K562 (cell line): ENCODE measurements around the gene GABRR1. TPM values are rescaled to one million over a fixed set of nuclear protein-coding genes. Genes with fewer than 3 reads are reported as not detected.

Experiments used
- ATAC-seq: fragments of 200-7000 bp; cut with Tn5 transposase; 3 replicates; pipeline ENCODE4 v1.9.1; 2020; ENCODE audit warnings: moderate library complexity
- BruUV-seq: library from RNA; stranded (reverse); fragments of 400-500 nt; replicated peaks from 2 replicates; lab custom pipeline; 2021; lab: Mats Ljungman, UMichigan
- CTCF ChIA-PET: fragments of 300-600 bp; formaldehyde crosslinking; extraction: SDS; loops from one replicate; lab custom pipeline; 2021; ENCODE audit warnings: low intra/inter-chr PET ratio; lab: Yijun Ruan, JAX
- POLR2A ChIA-PET: fragments of 300-600, 350-650 bp; sonication (Branson Sonifier 250); formaldehyde crosslinking; extraction: SDS; loops from one replicate; lab custom pipeline; 2021; ENCODE audit warnings: antibody characterized with exemption, inconsistent platforms; lab: Yijun Ruan, JAX
- DNase-seq, 4 experiments: peaks; one replicate each; pipeline versions ENCODE4 v3.0.0 to v3.0.0-alpha.2; 2011 to 2018; ENCODE audit warnings: low spot score in 3 of 4, mixed read lengths in 3 of 4; ENCODE audit errors: extremely low read depth in 1 of 4
- FAIRE-seq: peaks from 2 replicates; lab custom pipeline; 2011; peaks lifted over from hg19 to GRCh38; lab: Jason Lieb, UNC
- H2AFZ ChIP-seq: 2 replicates; pipeline ENCODE4 v1.6.0; 2011; ENCODE audit warnings: low read depth, low read length, control low read depth, inconsistent platforms
- H3K27ac ChIP-seq: fragments of 200-600 bp; 3 replicates; pipeline ENCODE4 v1.8.0; 2011; ENCODE audit warnings: low read depth, mild to moderate bottlenecking, control low read depth, inconsistent platforms, low read length, moderate library complexity, mixed read lengths; ENCODE audit errors: extremely low read depth
- H3K27me3 ChIP-seq, 2 experiments: fragments of 300-600 bp in 1 of 2; 2 replicates in 1 of 2; 3 replicates in 1 of 2; pipeline versions ENCODE4 v1.6.0 to v1.8.0; 2011; ENCODE audit warnings: inconsistent platforms in 2 of 2, low read length in 2 of 2, mild to moderate bottlenecking in 1 of 2, mixed read lengths in 1 of 2, moderate library complexity in 1 of 2; ENCODE audit not compliant: control insufficient read depth in 2 of 2, insufficient read depth in 2 of 2
- H3K36me3 ChIP-seq: fragments of 300-600 bp; 3 replicates; pipeline ENCODE4 v1.8.0; 2011; ENCODE audit warnings: mild to moderate bottlenecking, low read length, inconsistent platforms; ENCODE audit not compliant: control insufficient read depth, insufficient read depth
- H3K4me1 ChIP-seq, 2 experiments: fragments of 200-600 bp in 1 of 2; replicated peaks in 1 of 2; 2 replicates in 1 of 2; 3 replicates in 1 of 2; pipeline versions ENCODE4 v1.5.1 to v1.8.0; 2011; ENCODE audit warnings: inconsistent platforms in 2 of 2, low read length in 2 of 2, mild to moderate bottlenecking in 1 of 2, mixed read lengths in 1 of 2, moderate library complexity in 1 of 2; ENCODE audit not compliant: control insufficient read depth in 2 of 2, insufficient read depth in 2 of 2
- H3K4me2 ChIP-seq: 2 replicates; pipeline ENCODE4 v1.6.1; 2011; ENCODE audit warnings: low read length, control low read depth, inconsistent platforms, mixed read lengths; ENCODE audit not compliant: insufficient read depth
- H3K4me3 ChIP-seq: fragments of 200-600 bp; sonication (generic), shearing (Covaris generic); 2 replicates; pipeline ENCODE4 v1.5.1; 2016; ENCODE audit warnings: control low read depth, inconsistent platforms
- H3K79me2 ChIP-seq: fragments of 200-600 bp; 3 replicates; pipeline ENCODE4 v1.8.0; 2011; ENCODE audit warnings: low read length, inconsistent platforms; ENCODE audit not compliant: control insufficient read depth, insufficient read depth
- H3K9ac ChIP-seq, 2 experiments: 2 replicates each; pipeline versions ENCODE4 v1.6.0 to v1.6.1; 2011; ENCODE audit warnings: low read depth in 2 of 2, low read length in 2 of 2, control low read depth in 1 of 2, inconsistent platforms in 1 of 2, mild to moderate bottlenecking in 1 of 2, mixed read lengths in 1 of 2; ENCODE audit not compliant: insufficient read depth in 1 of 2
- H3K9me1 ChIP-seq: one replicate; pipeline ENCODE4 v1.6.0; 2011; ENCODE audit warnings: inconsistent platforms, mild to moderate bottlenecking, low read length, moderate library complexity; ENCODE audit not compliant: control insufficient read depth, insufficient read depth
- H3K9me3 ChIP-seq: replicated peaks from 2 replicates; pipeline ENCODE4 v1.5.1; 2011; ENCODE audit warnings: low read depth, low read length, inconsistent platforms; ENCODE audit not compliant: control insufficient read depth, insufficient read depth
- H4K20me1 ChIP-seq: replicated peaks from 2 replicates; pipeline ENCODE4 v1.6.1; 2011; ENCODE audit warnings: low read length, inconsistent platforms, mixed read lengths; ENCODE audit not compliant: control insufficient read depth, insufficient read depth
- DNMT1 ChIP-seq: fragments of 450-650 bp; IDR thresholded peaks from 2 replicates; pipeline ENCODE4 v1.6.1; 2016; ENCODE audit warnings: antibody characterized with exemption, mild to moderate bottlenecking
- ELF4 ChIP-seq: fragments of 450-650 bp; formaldehyde crosslinking; IDR thresholded peaks from 2 replicates; pipeline ENCODE4 v1.4.0; 2022; ENCODE audit warnings: missing genetic modification characterization
- HEY1 ChIP-seq: fragments of 250-450 bp; sonication (Bioruptor Pico); IDR thresholded peaks from 2 replicates; pipeline ENCODE4 v1.5.0; 2020; ENCODE audit warnings: mild to moderate bottlenecking, moderate library complexity, borderline replicate concordance
- HOXB6 ChIP-seq: fragments of 250-450 bp; sonication (Bioruptor Pico); IDR thresholded peaks from 2 replicates; pipeline ENCODE4 v1.5.1; 2022; ENCODE audit warnings: mild to moderate bottlenecking, borderline replicate concordance
- KLF6 ChIP-seq: fragments of 250-450 bp; sonication (Bioruptor Pico); IDR thresholded peaks from 2 replicates; pipeline ENCODE4 v1.4.0; 2020; ENCODE audit warnings: mild to moderate bottlenecking, moderate library complexity, borderline replicate concordance
- WGBS: fragments of 100-300 bp; shearing (Covaris generic); methylation state at CpG from one replicate; pipeline ENCODE4 v1.1.6; 2016; ENCODE audit warnings: low coverage, mixed read lengths; ENCODE audit not compliant: insufficient coverage; ENCODE audit errors: missing lambda C conversion rate; 5-methylcytosine and 5-hydroxymethylcytosine counted together
- in situ Hi-C: fragments of 300-500 bp; cut with MboI; formaldehyde crosslinking; loops from 4 replicates; pipeline ENCODE4 v1.15.0; 2018; ENCODE audit warnings: inconsistent platforms, mixed read lengths
- intact Hi-C: fragments of 100-400 bp; cut with micrococcal nuclease; formaldehyde crosslinking; loops from 2 replicates; pipeline ENCODE4 v1.14.2; 2022
- polyA plus RNA-seq, 8 experiments: library from polyadenylated mRNA; depleted of rRNA in 4 of 8; stranded (reverse) in 5 of 8; unstranded in 3 of 8; fragments of >200 nt; fragmentation: Nextera tagmentation in 2 of 8; fragmentation: Illumina TruSeq in 1 of 8; extraction: Ambion mirVana in 2 of 8; extraction: Trizol in 1 of 8; gene quantifications; 2 replicates each; pipeline versions ENCODE4 v1.2.1 to v1.2.3, GENCODE V29; 2011 to 2014; ENCODE audit warnings: inconsistent platforms in 1 of 8, missing spikeins in 1 of 8
- total RNA-seq, 7 experiments: library from RNA; depleted of rRNA in 6 of 7; stranded (reverse); fragments of >200 nt in 6 of 7; fragmentation: Illumina TruSeq in 2 of 7; extraction: Trizol in 2 of 7; gene quantifications; 2 replicates each; pipeline versions ENCODE4 v1.2.1 to v1.2.3, GENCODE V29; 2011 to 2021; ENCODE audit warnings: low replicate concordance in 1 of 7
- TF ChIP-seq, protein P1 (sequence below), 2 experiments: IDR thresholded peaks in 1 of 2; conservative IDR thresholded peaks in 1 of 2; 2 replicates each; pipeline ENCODE4 v1.6.1; 2016; ENCODE audit warnings: low read depth in 2 of 2, mild to moderate bottlenecking in 1 of 2, missing compliant biosample characterization in 1 of 2, missing genetic modification characterization in 1 of 2, moderate library complexity in 1 of 2
- TF ChIP-seq, protein P2 (sequence below), 3 experiments: fragments of 200-800 bp in 1 of 3; sonication (Bioruptor generic) in 1 of 3; sonication (generic) in 1 of 3; formaldehyde crosslinking in 1 of 3; IDR thresholded peaks; 2 replicates each; pipeline versions ENCODE4 v1.6.1 to v1.8.0; 2016 to 2022; ENCODE audit warnings: mild to moderate bottlenecking in 2 of 3, missing compliant biosample characterization in 2 of 3, missing genetic modification characterization in 2 of 3, missing genetic modification reagents in 1 of 3

Gene GABRR1
- total and polyA plus RNA-seq, 9 of the 15 experiments (the other 6 are each of a cell fraction or from before 2014, with no cell fraction given) = not detected

DNA sequence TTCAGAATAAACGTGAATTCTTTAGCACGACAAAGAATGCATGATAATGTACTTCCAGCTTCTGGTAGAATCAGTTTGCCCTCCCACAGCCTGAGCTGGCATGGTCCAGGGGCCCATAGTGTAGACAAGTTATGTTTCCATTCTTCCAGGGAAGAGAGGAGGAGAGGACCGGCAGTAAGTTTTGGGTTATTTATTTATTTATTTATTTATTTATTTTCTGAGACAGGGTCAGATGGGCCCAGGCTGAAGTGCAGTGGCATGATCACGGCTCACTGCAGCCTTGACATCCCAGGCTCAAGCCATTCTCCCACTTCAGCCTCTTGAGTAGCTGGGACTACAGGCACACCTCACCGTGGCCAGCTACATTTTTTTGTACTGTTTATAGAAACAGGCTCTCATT is 4.7 kb downstream of the GABRR1 start:
- in situ Hi-C loops (no loop called here), intact Hi-C loops (no loop called here)
- peaks cover 2 to 13% of the 10 kb centered on the region in 2 experiments; a peak in 3 of 5 replicates for H3K27me3 ChIP-seq
- no peaks in the 10 kb centered on the region; a peak in 1 of 5 replicates for H3K4me1 ChIP-seq
- no peak for TF ChIP-seq ELF4
- TF ChIP-seq HOXB6 (CRISPR knock-in tag) = no peak
- TF ChIP-seq DNMT1 = no peak
- no peak for TF ChIP-seq KLF6 (CRISPR knock-in tag)
- ChIA-PET POLR2A (no interaction called here), CTCF (no interaction called here)
- no peak overlapping the region for H3K4me3 ChIP-seq
- no peak overlapping the region for H3K27ac ChIP-seq
- ATAC-seq (no peak), DNase-seq (no peak), FAIRE-seq (no peak)
- H2AFZ ChIP-seq = no peak overlapping the region
- 0% methylated on average over 5 of the region's 5 CpGs for WGBS
- H3K9me1 ChIP-seq = no peaks in the 10 kb centered on the region
- no peaks in the 10 kb centered on the region for H4K20me1 ChIP-seq
- H3K9me3 ChIP-seq = no peaks in the 10 kb centered on the region
- no TSS peak for BruUV-seq
- no peaks in the 10 kb centered on the region for H3K79me2 ChIP-seq
- no peak overlapping the region for H3K4me2 ChIP-seq
- H3K36me3 ChIP-seq = no peaks in the 10 kb centered on the region
- H3K9ac ChIP-seq = no peak overlapping the region

GRCh38 chr6:89209457-89209856 is 7.7 kb downstream of the GABRR1 start:
- no peak for FAIRE-seq
- intact Hi-C loops (no loop called here), in situ Hi-C loops (no loop called here)
- Histone ChIP-seq H3K79me2 (no peaks in the 10 kb centered on the region), H3K36me3 (no peaks in the 10 kb centered on the region), H3K27me3 (peaks cover 0 to 5% of the 10 kb centered on the region in 2 experiments; a peak in 2 of 5 replicates), H3K4me1 (no peaks in the 10 kb centered on the region), H3K4me2 (no peak overlapping the region), H3K9me1 (no peaks in the 10 kb centered on the region), H3K9ac (no peak overlapping the region), H3K4me3 (no peak overlapping the region), H3K27ac (no peak overlapping the region), H3K9me3 (no peaks in the 10 kb centered on the region)
- CTCF ChIA-PET = no interaction called here
- 1% methylated on average over 6 of the region's 6 CpGs for WGBS
- POLR2A ChIA-PET = interaction anchor here (1.1 to 1.6 kb wide), 2 partner anchors 7 to 9 kb away, joined by 3 to 6 read pairs; no protein-coding TSS in a partner anchor
- no TSS peak for BruUV-seq
- no peak for DNase-seq
- TF ChIP-seq, protein P1, sequence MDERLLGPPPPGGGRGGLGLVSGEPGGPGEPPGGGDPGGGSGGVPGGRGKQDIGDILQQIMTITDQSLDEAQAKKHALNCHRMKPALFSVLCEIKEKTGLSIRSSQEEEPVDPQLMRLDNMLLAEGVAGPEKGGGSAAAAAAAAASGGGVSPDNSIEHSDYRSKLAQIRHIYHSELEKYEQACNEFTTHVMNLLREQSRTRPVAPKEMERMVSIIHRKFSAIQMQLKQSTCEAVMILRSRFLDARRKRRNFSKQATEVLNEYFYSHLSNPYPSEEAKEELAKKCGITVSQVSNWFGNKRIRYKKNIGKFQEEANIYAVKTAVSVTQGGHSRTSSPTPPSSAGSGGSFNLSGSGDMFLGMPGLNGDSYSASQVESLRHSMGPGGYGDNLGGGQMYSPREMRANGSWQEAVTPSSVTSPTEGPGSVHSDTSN (CRISPR knock-in tag; IDR thresholded peaks at IDR 0.05; ENCODE audit: low read depth) = no peak
- TF ChIP-seq, protein P1 (tag; conservative IDR thresholded peaks at IDR 0.05; ENCODE audit: low read depth) = 0 out of 2 replicates have a peak, but pooled peaks have one; percentile 19
- TF ChIP-seq HEY1 = no peak
- TF ChIP-seq, protein P2, sequence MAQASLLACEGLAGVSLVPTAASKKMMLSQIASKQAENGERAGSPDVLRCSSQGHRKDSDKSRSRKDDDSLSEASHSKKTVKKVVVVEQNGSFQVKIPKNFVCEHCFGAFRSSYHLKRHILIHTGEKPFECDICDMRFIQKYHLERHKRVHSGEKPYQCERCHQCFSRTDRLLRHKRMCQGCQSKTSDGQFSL (CRISPR knock-in tag; IDR thresholded peaks at IDR 0.05) = no peak
- TF ChIP-seq, protein P2 (tag; IDR thresholded peaks at IDR 0.05) = no peak
- TF ChIP-seq, all 486 proteins: peak for 1
- Histone ChIP-seq H4K20me1 (no peaks in the 10 kb centered on the region), H2AFZ (no peak overlapping the region)
- ATAC-seq = no peak
